CD4-positive, alpha-beta T cell treated with Interleukin-10 for 1 hour (primary cell): ENCODE measurements around the gene EXOC4.

Source experiments
- DNase-seq: peaks from one replicate; pipeline ENCODE4 v3.0.0-alpha.2; 2020

EXOC4 gene

GRCh38 chr7:133808493-133808866 lies 555.6 kb downstream of the EXOC4 start:
- no peak for DNase-seq

GRCh38 chr7:133812877-133813276 lies 560.0 kb downstream of the EXOC4 start:
- no peak for DNase-seq

- no peak for DNase-seq
Observed at GRCh38 chr7:133815611-133816210, 562.8 kb downstream of the EXOC4 start.

GRCh38 chr7:133819695-133820094 lies 566.8 kb downstream of the EXOC4 start:
- DNase-seq, result no peak

- no peak for DNase-seq
Observed at GRCh38 chr7:133820584-133820983, 567.7 kb downstream of the EXOC4 start.

GRCh38 chr7:133821171-133821570 lies 568.3 kb downstream of the EXOC4 start:
- DNase-seq, result no peak

GRCh38 chr7:133822001-133822641 lies 569.2 kb downstream of the EXOC4 start:
- DNase-seq, result no peak

- DNase-seq, result no peak
Observed at GRCh38 chr7:133822868-133823552, 570.1 kb downstream of the EXOC4 start.

- DNase-seq, result no peak
Observed at GRCh38 chr7:133824132-133824531, 571.3 kb downstream of the EXOC4 start.

- no peak for DNase-seq
Observed at GRCh38 chr7:133827707-133828623, 575.1 kb downstream of the EXOC4 start.

GRCh38 chr7:133828906-133829305 lies 576.0 kb downstream of the EXOC4 start:
- DNase-seq, result no peak

- no peak for DNase-seq
Observed at GRCh38 chr7:133829336-133829897, 576.5 kb downstream of the EXOC4 start.

GRCh38 chr7:133830081-133830480 lies 577.2 kb downstream of the EXOC4 start:
- DNase-seq, result no peak

- no peak for DNase-seq
Observed at GRCh38 chr7:133836666-133837065, 583.8 kb downstream of the EXOC4 start.

- DNase-seq, result no peak
Observed at GRCh38 chr7:133837224-133837623, 584.3 kb downstream of the EXOC4 start.

GRCh38 chr7:133839121-133839520 lies 586.2 kb downstream of the EXOC4 start:
- no peak for DNase-seq

- no peak for DNase-seq
Observed at GRCh38 chr7:133843341-133843740, 590.5 kb downstream of the EXOC4 start.

GRCh38 chr7:133845005-133845404 lies 592.1 kb downstream of the EXOC4 start:
- DNase-seq, result no peak

- DNase-seq, result no peak
Observed at GRCh38 chr7:133846203-133846945, 593.5 kb downstream of the EXOC4 start.

GRCh38 chr7:133850497-133851280 lies 597.8 kb downstream of the EXOC4 start:
- no peak for DNase-seq

GRCh38 chr7:133851411-133851810 lies 598.5 kb downstream of the EXOC4 start:
- no peak for DNase-seq
